ENCODE results near the gene RASSF5.

DNA sequence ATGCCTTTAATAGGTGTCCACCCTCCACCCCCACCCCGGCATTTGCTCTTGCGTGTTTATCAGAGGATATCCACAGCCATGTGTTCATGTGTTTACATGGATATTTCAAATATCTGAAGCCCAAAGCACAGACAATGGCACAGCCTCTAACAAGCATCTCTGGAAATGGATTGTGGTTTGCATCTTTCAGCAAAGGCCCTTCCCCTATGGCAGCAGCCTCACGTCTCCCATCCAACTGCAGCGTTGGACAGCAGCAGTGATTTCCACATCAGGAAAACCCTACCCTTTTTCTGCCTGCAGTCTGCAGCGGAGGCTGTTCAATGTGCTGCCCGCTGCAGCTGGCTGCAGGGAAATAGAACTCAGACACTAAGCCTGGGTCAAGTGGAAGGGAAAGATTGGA is 1.6 kb downstream of the RASSF5 start:
- TF ChIP-seq, protein P1, sequence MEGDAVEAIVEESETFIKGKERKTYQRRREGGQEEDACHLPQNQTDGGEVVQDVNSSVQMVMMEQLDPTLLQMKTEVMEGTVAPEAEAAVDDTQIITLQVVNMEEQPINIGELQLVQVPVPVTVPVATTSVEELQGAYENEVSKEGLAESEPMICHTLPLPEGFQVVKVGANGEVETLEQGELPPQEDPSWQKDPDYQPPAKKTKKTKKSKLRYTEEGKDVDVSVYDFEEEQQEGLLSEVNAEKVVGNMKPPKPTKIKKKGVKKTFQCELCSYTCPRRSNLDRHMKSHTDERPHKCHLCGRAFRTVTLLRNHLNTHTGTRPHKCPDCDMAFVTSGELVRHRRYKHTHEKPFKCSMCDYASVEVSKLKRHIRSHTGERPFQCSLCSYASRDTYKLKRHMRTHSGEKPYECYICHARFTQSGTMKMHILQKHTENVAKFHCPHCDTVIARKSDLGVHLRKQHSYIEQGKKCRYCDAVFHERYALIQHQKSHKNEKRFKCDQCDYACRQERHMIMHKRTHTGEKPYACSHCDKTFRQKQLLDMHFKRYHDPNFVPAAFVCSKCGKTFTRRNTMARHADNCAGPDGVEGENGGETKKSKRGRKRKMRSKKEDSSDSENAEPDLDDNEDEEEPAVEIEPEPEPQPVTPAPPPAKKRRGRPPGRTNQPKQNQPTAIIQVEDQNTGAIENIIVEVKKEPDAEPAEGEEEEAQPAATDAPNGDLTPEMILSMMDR (conservative IDR thresholded peaks at IDR 0.05; ENCODE audit: low read depth, low read length): no peak
- no peak for TF ChIP-seq EZH2 (IDR thresholded peaks at IDR 0.05; ENCODE audit: borderline replicate concordance, low read depth, low read length, poor library complexity, severe bottlenecking)

Data from A673 (cell line).